HEK293 (cell line): ENCODE measurements around the gene PIGP.

Experiments
- ATF2 ChIP-seq: fragments of 450-650 bp; formaldehyde crosslinking; IDR thresholded peaks from 2 replicates; pipeline ENCODE4 v1.5.1; 2016; ENCODE audit warnings: missing biosample characterization, missing genetic modification characterization, low read depth
- BCL11A ChIP-seq: fragments of 450-650 bp; formaldehyde crosslinking; IDR thresholded peaks from 2 replicates; pipeline ENCODE4 v1.5.1; 2016; ENCODE audit warnings: low read depth, missing biosample characterization, missing genetic modification characterization
- HOXA7 ChIP-seq: sonication (generic); formaldehyde crosslinking; IDR thresholded peaks from 2 replicates; pipeline ENCODE4 v1.8.1; 2022; ENCODE audit warnings: missing genetic modification reagents, borderline replicate concordance
- KLF8 ChIP-seq: fragments of 450-650 bp; formaldehyde crosslinking; IDR thresholded peaks from 2 replicates; pipeline ENCODE4 v1.5.1; 2016; ENCODE audit warnings: missing biosample characterization, missing genetic modification characterization
- MEIS1 ChIP-seq: sonication (generic); formaldehyde crosslinking; IDR thresholded peaks from 2 replicates; pipeline ENCODE4 v1.8.1; 2022; ENCODE audit warnings: missing genetic modification reagents, mild to moderate bottlenecking, borderline replicate concordance
- OSR2 ChIP-seq: fragments of 450-650 bp; formaldehyde crosslinking; IDR thresholded peaks from 2 replicates; pipeline ENCODE4 v1.5.1; 2016; ENCODE audit warnings: missing biosample characterization, missing genetic modification characterization
- PBX3 ChIP-seq: sonication (generic); formaldehyde crosslinking; IDR thresholded peaks from 2 replicates; pipeline ENCODE4 v1.8.1; 2022; ENCODE audit warnings: mild to moderate bottlenecking, moderate library complexity, missing genetic modification reagents
- SCRT1 ChIP-seq: fragments of 450-650 bp; formaldehyde crosslinking; IDR thresholded peaks from 2 replicates; pipeline ENCODE4 v1.5.1; 2016; ENCODE audit warnings: missing biosample characterization, missing genetic modification characterization, borderline replicate concordance
- SP3 ChIP-seq: fragments of 450-650 bp; formaldehyde crosslinking; IDR thresholded peaks from 2 replicates; pipeline ENCODE4 v1.5.1; 2016; ENCODE audit warnings: missing biosample characterization, missing genetic modification characterization
- ZBTB7A ChIP-seq: fragments of 450-650 bp; formaldehyde crosslinking; IDR thresholded peaks from 2 replicates; pipeline ENCODE4 v1.5.1; 2016; ENCODE audit warnings: low read depth, missing biosample characterization, missing genetic modification characterization
- ZFP69B ChIP-seq: fragments of 450-650 bp; formaldehyde crosslinking; IDR thresholded peaks from 2 replicates; pipeline ENCODE4 v1.5.1; 2016; ENCODE audit warnings: missing biosample characterization, missing genetic modification characterization
- ZNF132 ChIP-seq: fragments of 450-650 bp; formaldehyde crosslinking; IDR thresholded peaks from 2 replicates; pipeline ENCODE4 v1.5.1; 2017; ENCODE audit warnings: missing biosample characterization, missing genetic modification characterization, borderline replicate concordance
- ZNF175 ChIP-seq: fragments of 450-650 bp; formaldehyde crosslinking; IDR thresholded peaks from 2 replicates; pipeline ENCODE4 v1.5.1; 2016; ENCODE audit warnings: missing biosample characterization, missing genetic modification characterization
- ZNF202 ChIP-seq: fragments of 450-650 bp; formaldehyde crosslinking; IDR thresholded peaks from 2 replicates; pipeline ENCODE4 v1.5.1; 2016; ENCODE audit warnings: missing biosample characterization, missing genetic modification characterization, borderline replicate concordance
- ZNF223 ChIP-seq: fragments of 450-650 bp; formaldehyde crosslinking; IDR thresholded peaks from 2 replicates; pipeline ENCODE4 v1.5.1; 2016; ENCODE audit warnings: missing biosample characterization, missing genetic modification characterization
- ZNF23 ChIP-seq: fragments of 450-650 bp; formaldehyde crosslinking; IDR thresholded peaks from 2 replicates; pipeline ENCODE4 v1.5.1; 2016; ENCODE audit warnings: missing biosample characterization, missing genetic modification characterization, borderline replicate concordance
- ZNF26 ChIP-seq: fragments of 450-650 bp; formaldehyde crosslinking; IDR thresholded peaks from 2 replicates; pipeline ENCODE4 v1.5.1; 2016; ENCODE audit warnings: missing biosample characterization, missing genetic modification characterization
- ZNF311 ChIP-seq: fragments of 450-650 bp; formaldehyde crosslinking; IDR thresholded peaks from 2 replicates; pipeline ENCODE4 v1.5.1; 2017; ENCODE audit warnings: missing biosample characterization, missing genetic modification characterization, borderline replicate concordance
- ZNF394 ChIP-seq: fragments of 450-650 bp; formaldehyde crosslinking; IDR thresholded peaks from 2 replicates; pipeline ENCODE4 v1.5.1; 2016; ENCODE audit warnings: missing biosample characterization, missing genetic modification characterization, mild to moderate bottlenecking, moderate library complexity, borderline replicate concordance
- ZNF510 ChIP-seq: fragments of 450-650 bp; formaldehyde crosslinking; IDR thresholded peaks from 2 replicates; pipeline ENCODE4 v1.5.1; 2018; ENCODE audit warnings: mild to moderate bottlenecking, missing genetic modification characterization, missing biosample characterization; ENCODE audit not compliant: insufficient replicate concordance
- ZNF521 ChIP-seq: fragments of 450-650 bp; formaldehyde crosslinking; IDR thresholded peaks from 2 replicates; pipeline ENCODE4 v1.5.1; 2017; ENCODE audit warnings: missing biosample characterization, mild to moderate bottlenecking, missing genetic modification characterization
- ZNF544 ChIP-seq: fragments of 450-650 bp; formaldehyde crosslinking; IDR thresholded peaks from 2 replicates; pipeline ENCODE4 v1.5.0; 2017; ENCODE audit warnings: missing biosample characterization, missing genetic modification characterization
- ZNF561 ChIP-seq: fragments of 450-650 bp; IDR thresholded peaks from 2 replicates; pipeline ENCODE4 v1.5.1; 2018; ENCODE audit warnings: missing biosample characterization, missing genetic modification characterization, borderline replicate concordance
- ZNF571 ChIP-seq: fragments of 450-650 bp; formaldehyde crosslinking; IDR thresholded peaks from 2 replicates; pipeline ENCODE4 v1.5.0; 2017; ENCODE audit warnings: missing biosample characterization, missing genetic modification characterization
- ZXDB ChIP-seq: fragments of 450-650 bp; formaldehyde crosslinking; IDR thresholded peaks from 2 replicates; pipeline ENCODE4 v1.5.1; 2016; ENCODE audit warnings: missing biosample characterization, missing genetic modification characterization
- TF ChIP-seq, protein P1 (sequence below): fragments of 450-650 bp; formaldehyde crosslinking; IDR thresholded peaks from 2 replicates; pipeline ENCODE4 v1.5.1; 2016; ENCODE audit warnings: missing biosample characterization, missing genetic modification characterization
- TF ChIP-seq, protein P2 (sequence below): fragments of 450-650 bp; formaldehyde crosslinking; IDR thresholded peaks from 2 replicates; pipeline ENCODE4 v1.5.1; 2017; ENCODE audit warnings: missing biosample characterization, missing genetic modification characterization
- TF ChIP-seq, protein P3 (sequence below): fragments of 450-650 bp; formaldehyde crosslinking; IDR thresholded peaks from 2 replicates; pipeline ENCODE4 v1.5.1; 2016; ENCODE audit warnings: missing biosample characterization, missing genetic modification characterization

PIGP gene

GRCh38 chr21:37073417-37074196, 736 bp upstream of the PIGP start (continued):
- TF ChIP-seq, protein P1, sequence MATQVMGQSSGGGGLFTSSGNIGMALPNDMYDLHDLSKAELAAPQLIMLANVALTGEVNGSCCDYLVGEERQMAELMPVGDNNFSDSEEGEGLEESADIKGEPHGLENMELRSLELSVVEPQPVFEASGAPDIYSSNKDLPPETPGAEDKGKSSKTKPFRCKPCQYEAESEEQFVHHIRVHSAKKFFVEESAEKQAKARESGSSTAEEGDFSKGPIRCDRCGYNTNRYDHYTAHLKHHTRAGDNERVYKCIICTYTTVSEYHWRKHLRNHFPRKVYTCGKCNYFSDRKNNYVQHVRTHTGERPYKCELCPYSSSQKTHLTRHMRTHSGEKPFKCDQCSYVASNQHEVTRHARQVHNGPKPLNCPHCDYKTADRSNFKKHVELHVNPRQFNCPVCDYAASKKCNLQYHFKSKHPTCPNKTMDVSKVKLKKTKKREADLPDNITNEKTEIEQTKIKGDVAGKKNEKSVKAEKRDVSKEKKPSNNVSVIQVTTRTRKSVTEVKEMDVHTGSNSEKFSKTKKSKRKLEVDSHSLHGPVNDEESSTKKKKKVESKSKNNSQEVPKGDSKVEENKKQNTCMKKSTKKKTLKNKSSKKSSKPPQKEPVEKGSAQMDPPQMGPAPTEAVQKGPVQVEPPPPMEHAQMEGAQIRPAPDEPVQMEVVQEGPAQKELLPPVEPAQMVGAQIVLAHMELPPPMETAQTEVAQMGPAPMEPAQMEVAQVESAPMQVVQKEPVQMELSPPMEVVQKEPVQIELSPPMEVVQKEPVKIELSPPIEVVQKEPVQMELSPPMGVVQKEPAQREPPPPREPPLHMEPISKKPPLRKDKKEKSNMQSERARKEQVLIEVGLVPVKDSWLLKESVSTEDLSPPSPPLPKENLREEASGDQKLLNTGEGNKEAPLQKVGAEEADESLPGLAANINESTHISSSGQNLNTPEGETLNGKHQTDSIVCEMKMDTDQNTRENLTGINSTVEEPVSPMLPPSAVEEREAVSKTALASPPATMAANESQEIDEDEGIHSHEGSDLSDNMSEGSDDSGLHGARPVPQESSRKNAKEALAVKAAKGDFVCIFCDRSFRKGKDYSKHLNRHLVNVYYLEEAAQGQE (tag by site-specific recombination): peak; percentile 31; the same call in 1 of the 2 replicates
- TF ChIP-seq ZNF202 (tag by site-specific recombination) (no peak), PBX3 (CRISPR knock-in tag) (no peak), ZXDB (tag by site-specific recombination) (peak; percentile 80; the same call in 1 of the 2 replicates), ZNF311 (tag by site-specific recombination) (no peak), ZFP69B (tag by site-specific recombination) (no peak), ZNF394 (tag by site-specific recombination) (peak; percentile 11), ZNF132 (tag by site-specific recombination) (no peak), ZNF521 (no peak), ZNF544 (tag by site-specific recombination) (no peak), ZNF23 (tag by site-specific recombination) (no peak), ZNF571 (tag by site-specific recombination) (no peak), HOXA7 (CRISPR knock-in tag) (no peak), BCL11A (tag by site-specific recombination) (peak; percentile 37; the same call in 1 of the 2 replicates), ZNF175 (tag by site-specific recombination) (no peak), ZNF510 (tag by site-specific recombination) (no peak), ATF2 (tag by site-specific recombination) (no peak), SCRT1 (tag by site-specific recombination) (peak; percentile 80; the same call in 1 of the 2 replicates), OSR2 (peak; percentile 51; the same call in 1 of the 2 replicates), SP3 (tag by site-specific recombination) (no peak), MEIS1 (CRISPR knock-in tag) (no peak), ZNF561 (no peak; the same call in 1 of the 2 replicates), ZNF223 (tag by site-specific recombination) (no peak), ZBTB7A (tag by site-specific recombination) (peak; percentile 97), KLF8 (peak; percentile 84), ZNF26 (tag by site-specific recombination) (no peak)
- TF ChIP-seq, protein P2, sequence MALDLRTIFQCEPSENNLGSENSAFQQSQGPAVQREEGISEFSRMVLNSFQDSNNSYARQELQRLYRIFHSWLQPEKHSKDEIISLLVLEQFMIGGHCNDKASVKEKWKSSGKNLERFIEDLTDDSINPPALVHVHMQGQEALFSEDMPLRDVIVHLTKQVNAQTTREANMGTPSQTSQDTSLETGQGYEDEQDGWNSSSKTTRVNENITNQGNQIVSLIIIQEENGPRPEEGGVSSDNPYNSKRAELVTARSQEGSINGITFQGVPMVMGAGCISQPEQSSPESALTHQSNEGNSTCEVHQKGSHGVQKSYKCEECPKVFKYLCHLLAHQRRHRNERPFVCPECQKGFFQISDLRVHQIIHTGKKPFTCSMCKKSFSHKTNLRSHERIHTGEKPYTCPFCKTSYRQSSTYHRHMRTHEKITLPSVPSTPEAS: peak; percentile 60
- TF ChIP-seq, protein P3, sequence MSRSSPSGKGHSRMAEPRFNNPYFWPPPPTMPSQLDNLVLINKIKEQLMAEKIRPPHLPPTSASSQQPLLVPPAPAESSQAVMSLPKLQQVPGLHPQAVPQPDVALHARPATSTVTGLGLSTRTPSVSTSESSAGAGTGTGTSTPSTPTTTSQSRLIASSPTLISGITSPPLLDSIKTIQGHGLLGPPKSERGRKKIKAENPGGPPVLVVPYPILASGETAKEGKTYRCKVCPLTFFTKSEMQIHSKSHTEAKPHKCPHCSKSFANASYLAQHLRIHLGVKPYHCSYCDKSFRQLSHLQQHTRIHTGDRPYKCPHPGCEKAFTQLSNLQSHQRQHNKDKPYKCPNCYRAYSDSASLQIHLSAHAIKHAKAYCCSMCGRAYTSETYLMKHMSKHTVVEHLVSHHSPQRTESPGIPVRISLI (tag by site-specific recombination): no peak
